KMS-11 (cell line): Measurements from ENCODE around the gene CLTCL1.

Experiments
- H2AFZ ChIP-seq: fragments of 200-600 bp; sonication (generic); 2 replicates; pipeline ENCODE4 v1.6.1; 2016; ENCODE audit warnings: antibody characterized with exemption, mixed run types, low read depth
- H3K27ac ChIP-seq: fragments of 200-600 bp; sonication (generic); 2 replicates; pipeline ENCODE4 v1.6.1; 2016; ENCODE audit warnings: mild to moderate bottlenecking, mixed run types
- H3K27me3 ChIP-seq: fragments of 200-600 bp; sonication (generic); 2 replicates; pipeline ENCODE4 v1.6.1; 2017; ENCODE audit warnings: mild to moderate bottlenecking, low read depth, mixed run types, moderate library complexity; ENCODE audit not compliant: insufficient read depth
- H3K36me3 ChIP-seq: fragments of 200-600 bp; sonication (generic); 2 replicates; pipeline ENCODE4 v1.6.1; 2017; ENCODE audit warnings: mild to moderate bottlenecking, mixed run types; ENCODE audit not compliant: insufficient read depth
- H3K4me1 ChIP-seq: fragments of 200-600 bp; sonication (generic); 2 replicates; pipeline ENCODE4 v1.6.1; 2016; ENCODE audit warnings: mild to moderate bottlenecking, low read depth, mixed run types; ENCODE audit not compliant: poor library complexity, severe bottlenecking
- H3K4me2 ChIP-seq: fragments of 200-600 bp; sonication (generic); 2 replicates; pipeline ENCODE4 v1.7.0; 2016; ENCODE audit warnings: mild to moderate bottlenecking, mixed run types
- H3K4me3 ChIP-seq: fragments of 200-600 bp; sonication (generic); IDR thresholded peaks from 2 replicates; pipeline ENCODE4 v1.6.1; 2017; ENCODE audit warnings: low read depth, low read length, mixed read lengths; ENCODE audit not compliant: insufficient read depth
- H3K79me2 ChIP-seq: fragments of 200-600 bp; sonication (generic); 2 replicates; pipeline ENCODE4 v1.6.1; 2016; ENCODE audit warnings: low read depth, mixed run types; ENCODE audit not compliant: insufficient read depth
- H3K9ac ChIP-seq: fragments of 200-600 bp; sonication (generic); 2 replicates; pipeline ENCODE4 v1.6.1; 2016; ENCODE audit warnings: mild to moderate bottlenecking, mixed run types
- H4K20me1 ChIP-seq: fragments of 200-600 bp; sonication (generic); 2 replicates; pipeline ENCODE4 v1.6.1; 2016; ENCODE audit warnings: mild to moderate bottlenecking, mixed run types; ENCODE audit not compliant: insufficient read depth
- CTCF ChIP-seq: fragments of 200-600 bp; sonication (generic); conservative IDR thresholded peaks from 2 replicates; pipeline ENCODE4 v1.6.1; 2017; ENCODE audit warnings: low read depth, mild to moderate bottlenecking, antibody characterized with exemption, low read length, moderate library complexity, mixed read lengths

Gene CLTCL1

GRCh38 chr22:19215360-19215759 is 76.2 kb downstream of the CLTCL1 start:
- Histone ChIP-seq H3K79me2 (no peaks in the 10 kb centered on the region), H3K4me1 (peaks cover 9% of the 10 kb centered on the region), H3K9ac (no peak overlapping the region), H3K4me3 (no peak overlapping the region), H3K4me2 (no peak overlapping the region), H3K27ac (no peak overlapping the region), H3K27me3 (no peaks in the 10 kb centered on the region), H4K20me1 (no peaks in the 10 kb centered on the region), H2AFZ (no peak overlapping the region), H3K36me3 (no peaks in the 10 kb centered on the region)
- TF ChIP-seq CTCF = no peak

DNA sequence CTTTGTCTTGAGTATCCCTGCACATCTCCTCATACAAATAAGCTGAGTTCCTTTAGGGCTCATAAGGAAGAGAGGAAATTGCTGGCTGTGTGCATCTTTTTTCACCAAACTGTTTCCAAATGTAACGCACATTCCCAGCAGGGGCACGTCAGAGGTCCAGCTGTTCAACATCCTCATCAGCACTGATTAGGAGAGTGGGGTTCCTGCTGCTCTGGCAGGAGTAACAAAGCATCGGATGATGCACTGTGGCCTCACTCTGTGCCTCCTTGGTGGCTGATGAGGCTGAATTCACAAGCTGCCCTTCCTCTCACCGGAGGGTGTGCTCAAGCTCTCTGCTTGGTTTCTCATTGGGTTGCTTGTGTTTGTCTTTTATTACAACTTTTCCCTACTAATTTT is 77.4 kb downstream of the CLTCL1 start:
- Histone ChIP-seq H2AFZ (no peak overlapping the region), H3K79me2 (no peaks in the 10 kb centered on the region), H3K4me2 (no peak overlapping the region), H3K27me3 (no peaks in the 10 kb centered on the region), H3K4me1 (peaks cover 9% of the 10 kb centered on the region), H3K36me3 (no peaks in the 10 kb centered on the region), H3K27ac (no peak overlapping the region), H4K20me1 (no peaks in the 10 kb centered on the region), H3K9ac (no peak overlapping the region), H3K4me3 (no peak overlapping the region)
- no peak for TF ChIP-seq CTCF

GRCh38 chr22:19213442-19214077 is 78.0 kb downstream of the CLTCL1 start:
- Histone ChIP-seq H2AFZ (no peak overlapping the region), H3K27ac (no peak overlapping the region), H3K4me3 (no peak overlapping the region), H3K27me3 (no peaks in the 10 kb centered on the region), H3K9ac (no peak overlapping the region), H3K79me2 (no peaks in the 10 kb centered on the region), H3K36me3 (no peaks in the 10 kb centered on the region), H3K4me1 (peaks cover 9% of the 10 kb centered on the region), H3K4me2 (no peak overlapping the region), H4K20me1 (no peaks in the 10 kb centered on the region)
- no peak for TF ChIP-seq CTCF

GRCh38 chr22:19213001-19213400 is 78.5 kb downstream of the CLTCL1 start:
- H3K4me3 ChIP-seq = no peak overlapping the region
- no peaks in the 10 kb centered on the region for H4K20me1 ChIP-seq
- H3K4me1 ChIP-seq = peaks cover 5% of the 10 kb centered on the region
- no peaks in the 10 kb centered on the region for H3K36me3 ChIP-seq
- no peak overlapping the region for H3K9ac ChIP-seq
- no peaks in the 10 kb centered on the region for H3K79me2 ChIP-seq
- no peak overlapping the region for H2AFZ ChIP-seq
- H3K27ac ChIP-seq = no peak overlapping the region
- no peaks in the 10 kb centered on the region for H3K27me3 ChIP-seq
- no peak overlapping the region for H3K4me2 ChIP-seq
- TF ChIP-seq CTCF = no peak
